GM12891 (cell line): ENCODE measurements around the gene TSHR.
"Not testable (repeated sequence)": the region's sequence is repeated elsewhere in the genome, so short reads cannot be mapped to it uniquely, and the experiment has no call there.

Experiments
- DNase-seq: peaks from one replicate; pipeline ENCODE4 v3.0.0; 2011; ENCODE audit warnings: low spot score; ENCODE audit not compliant: insufficient read length
- FAIRE-seq: peaks from 2 replicates; lab custom pipeline; 2011; peaks lifted over from hg19 to GRCh38; lab: Jason Lieb, UNC
- PAX5 ChIP-seq: IDR thresholded peaks from 2 replicates; pipeline ENCODE4 v1.6.1; 2011; ENCODE audit warnings: low read length, moderate library complexity, mild to moderate bottlenecking; ENCODE audit not compliant: insufficient read depth, severe bottlenecking
- POLR2A ChIP-seq: IDR thresholded peaks from 2 replicates; pipeline ENCODE4 v1.6.1; 2011; ENCODE audit warnings: low read depth, low read length, control low read depth
- POLR2AphosphoS5 ChIP-seq: IDR thresholded peaks from 2 replicates; pipeline ENCODE4 v1.6.1; 2011; ENCODE audit warnings: low read depth, low read length, control low read depth
- POU2F2 ChIP-seq: IDR thresholded peaks from 2 replicates; pipeline ENCODE4 v1.6.1; 2011; ENCODE audit warnings: low read depth, mild to moderate bottlenecking, control low read depth, low read length, moderate library complexity
- SPI1 ChIP-seq: IDR thresholded peaks from 2 replicates; pipeline ENCODE4 v1.6.1; 2011; ENCODE audit warnings: low read depth, low read length, control low read depth
- TAF1 ChIP-seq: IDR thresholded peaks from 2 replicates; pipeline ENCODE4 v1.6.1; 2011; ENCODE audit warnings: low read depth, low read length, control low read depth

The TSHR gene

DNA sequence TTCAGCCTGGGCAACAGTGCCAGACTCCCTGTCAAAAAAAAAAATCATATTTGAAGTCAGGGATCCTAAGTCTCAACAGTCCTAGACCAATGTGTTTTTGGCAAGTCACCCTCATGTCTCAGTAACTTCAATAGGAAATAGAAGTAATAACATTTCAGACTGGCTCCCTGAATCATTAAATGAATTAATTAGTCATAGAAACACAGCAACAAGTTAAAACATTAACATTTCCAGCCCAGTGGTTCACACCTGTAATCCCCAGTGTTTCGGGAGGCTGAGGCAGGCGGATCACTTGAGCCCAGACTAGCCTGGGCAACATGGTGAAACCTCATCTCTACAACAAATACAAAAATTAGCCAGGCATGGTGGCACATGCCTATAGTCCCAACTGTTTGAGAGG, 140.1 kb downstream of the TSHR start:
- no peak for FAIRE-seq
- no peak for DNase-seq
- TF ChIP-seq POLR2AphosphoS5 (no peak), TAF1 (no peak), POLR2A (no peak), PAX5 (no peak), POU2F2 (no peak), SPI1 (no peak)

DNA sequence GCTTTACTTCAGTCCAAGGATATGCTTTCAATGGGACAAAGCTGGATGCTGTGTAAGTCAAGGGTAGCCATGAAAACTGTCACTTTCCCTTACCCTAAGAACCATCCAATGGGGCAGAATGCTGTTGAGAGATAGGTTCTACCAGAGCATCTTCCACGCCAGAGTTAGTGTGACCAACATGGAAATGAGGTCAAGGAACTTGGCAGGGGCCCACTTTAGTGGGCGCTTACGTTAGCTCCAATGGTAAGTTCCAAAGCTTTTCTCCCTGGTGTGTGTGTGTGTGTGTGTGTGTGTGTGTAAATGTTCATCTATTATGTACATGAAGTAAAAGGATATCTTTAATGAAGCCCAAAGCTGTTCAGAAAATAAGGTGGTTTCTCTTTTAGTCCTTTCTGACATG, 141.2 kb downstream of the TSHR start:
- DNase-seq (no peak), FAIRE-seq (no peak)
- no peak for TF ChIP-seq POU2F2
- no peak for TF ChIP-seq POLR2AphosphoS5
- no peak for TF ChIP-seq POLR2A
- TF ChIP-seq SPI1, result no peak
- no peak for TF ChIP-seq TAF1
- TF ChIP-seq PAX5, result no peak

DNA sequence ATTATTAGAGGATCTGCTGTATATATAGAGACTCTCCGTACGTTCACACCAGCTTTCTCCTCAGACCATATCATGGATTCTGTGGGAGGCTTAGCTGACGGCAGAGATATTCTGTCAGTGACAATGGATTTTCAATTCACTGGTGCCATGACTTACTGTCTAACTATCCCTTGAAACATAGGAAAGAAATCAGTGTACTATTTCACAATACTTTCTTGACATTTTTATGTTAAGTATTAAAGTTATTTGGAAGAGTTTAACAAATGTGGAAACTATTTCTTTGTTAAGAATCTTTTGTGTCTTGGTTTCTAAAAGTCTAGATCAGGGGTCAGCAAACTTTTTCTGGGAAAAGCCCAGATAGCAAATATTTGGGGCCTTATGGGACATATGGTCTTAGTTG, 146.8 kb downstream of the TSHR start:
- TF ChIP-seq POLR2A (no peak), PAX5 (no peak), POU2F2 (no peak), POLR2AphosphoS5 (no peak), SPI1 (no peak), TAF1 (no peak)
- DNase-seq (no peak), FAIRE-seq (no peak)

DNA sequence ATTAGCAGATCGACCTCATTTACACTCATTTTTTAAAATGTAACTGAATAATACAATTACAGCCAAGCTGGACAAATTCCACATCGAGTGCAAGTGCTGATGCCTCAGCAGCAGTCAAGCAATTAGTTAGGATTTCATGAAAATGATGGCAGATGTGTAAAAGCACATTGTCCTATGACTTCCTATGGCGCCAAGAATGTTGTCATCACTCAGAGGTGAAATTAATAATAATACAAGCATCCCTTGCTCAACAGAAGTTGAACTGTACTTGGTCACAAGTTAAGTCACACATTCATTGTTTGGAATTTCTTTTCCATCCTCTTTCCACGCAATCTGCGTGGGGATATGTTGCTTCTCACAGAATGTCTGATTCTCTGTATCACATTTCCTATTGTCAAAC, 148.0 kb downstream of the TSHR start:
- no peak for FAIRE-seq
- TF ChIP-seq SPI1 (no peak), PAX5 (no peak), TAF1 (no peak), POLR2A (no peak), POLR2AphosphoS5 (no peak), POU2F2 (no peak)

DNA sequence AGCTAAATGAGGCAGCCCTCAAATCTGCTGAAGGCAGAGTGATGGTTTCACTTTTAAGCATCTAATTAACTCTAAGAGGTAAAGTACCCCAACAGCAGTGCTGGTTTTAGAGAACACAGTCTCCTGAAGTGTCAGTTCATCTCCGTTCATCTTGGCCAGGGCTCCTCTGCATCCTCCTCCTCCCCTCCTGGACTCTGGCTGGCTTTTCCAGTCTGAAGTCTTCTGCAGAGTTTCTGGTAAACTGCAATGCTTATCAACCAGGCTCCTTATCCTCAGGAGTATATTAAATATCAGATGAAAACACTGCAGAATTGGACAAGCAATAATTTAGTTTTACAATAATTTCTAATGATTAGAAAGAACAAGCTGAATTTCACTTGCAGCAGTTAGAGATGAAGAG, 150.0 kb downstream of the TSHR start:
- FAIRE-seq (no peak), DNase-seq (no peak)
- TF ChIP-seq POLR2AphosphoS5 (no peak), PAX5 (no peak), TAF1 (no peak), POU2F2 (no peak), POLR2A (no peak), SPI1 (no peak)

More for the DNA sequence above, 148.0 kb downstream of the TSHR start:
- DNase-seq, result no peak

DNA sequence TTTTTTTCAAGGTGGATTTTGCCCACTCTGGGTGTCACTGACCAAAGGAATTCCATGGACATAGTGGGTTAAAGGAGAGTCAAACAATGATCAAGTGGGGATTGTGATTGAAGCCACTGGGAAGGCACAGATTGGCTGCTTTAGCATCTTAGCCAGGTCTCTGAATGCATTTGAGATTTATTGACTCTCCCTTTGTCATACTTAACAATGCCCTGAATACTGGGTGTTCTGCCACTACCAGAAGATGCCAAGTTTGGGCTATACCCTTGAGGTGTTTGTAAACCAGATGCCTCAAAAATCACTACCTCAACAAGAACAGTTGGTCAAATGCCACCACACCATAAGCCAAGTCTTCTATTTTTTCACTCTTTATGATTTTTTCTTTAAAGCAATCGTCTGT, 150.5 kb downstream of the TSHR start:
- FAIRE-seq (no peak), DNase-seq (no peak)
- TF ChIP-seq TAF1 (no peak), PAX5 (no peak), POLR2AphosphoS5 (no peak), SPI1 (no peak), POU2F2 (no peak), POLR2A (no peak)

DNA sequence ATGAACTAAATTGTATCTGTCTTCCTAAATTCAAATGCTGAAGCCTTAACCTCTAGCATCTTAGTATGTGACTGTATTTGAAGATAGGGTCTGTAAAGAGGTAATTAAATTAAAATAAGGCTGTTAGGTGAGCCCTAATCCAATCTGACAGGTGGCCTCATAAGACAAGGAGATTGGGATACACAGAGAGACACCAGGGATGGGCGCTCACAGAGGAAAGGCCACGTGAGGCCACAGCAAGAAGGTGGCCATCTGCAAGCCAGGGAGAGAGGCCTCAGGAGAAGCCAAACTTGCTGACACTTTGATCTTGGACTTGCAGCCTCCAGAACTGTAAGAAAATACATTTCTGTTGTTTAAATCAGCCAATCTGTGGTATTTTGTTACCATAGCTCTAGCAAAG, 154.8 kb downstream of the TSHR start:
- TF ChIP-seq POLR2A (no peak), POLR2AphosphoS5 (no peak), TAF1 (no peak), SPI1 (no peak), POU2F2 (no peak), PAX5 (no peak)
- FAIRE-seq, result no peak
- no peak for DNase-seq

DNA sequence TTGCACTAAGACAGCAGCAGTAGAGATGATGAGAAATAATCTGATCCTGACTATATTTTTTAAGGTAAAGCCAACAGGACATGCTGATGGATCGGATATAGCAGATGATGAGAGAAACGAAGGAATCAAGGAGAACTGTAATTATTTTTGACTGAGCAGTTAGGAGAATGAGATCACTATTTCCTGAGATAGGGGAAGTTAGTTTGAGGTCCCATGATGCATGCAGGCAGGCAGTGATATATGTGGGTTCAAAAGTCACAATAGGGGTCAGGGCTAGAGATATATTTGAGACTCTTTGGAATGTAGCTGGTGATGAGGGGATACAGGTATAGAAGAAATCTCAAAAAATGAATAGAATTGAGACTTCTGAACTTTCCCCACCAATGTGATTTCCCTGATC, 157.8 kb downstream of the TSHR start:
- DNase-seq (no peak), FAIRE-seq (no peak)
- TF ChIP-seq TAF1 (no peak), SPI1 (no peak), POLR2AphosphoS5 (no peak), POLR2A (no peak), PAX5 (no peak), POU2F2 (no peak)

DNA sequence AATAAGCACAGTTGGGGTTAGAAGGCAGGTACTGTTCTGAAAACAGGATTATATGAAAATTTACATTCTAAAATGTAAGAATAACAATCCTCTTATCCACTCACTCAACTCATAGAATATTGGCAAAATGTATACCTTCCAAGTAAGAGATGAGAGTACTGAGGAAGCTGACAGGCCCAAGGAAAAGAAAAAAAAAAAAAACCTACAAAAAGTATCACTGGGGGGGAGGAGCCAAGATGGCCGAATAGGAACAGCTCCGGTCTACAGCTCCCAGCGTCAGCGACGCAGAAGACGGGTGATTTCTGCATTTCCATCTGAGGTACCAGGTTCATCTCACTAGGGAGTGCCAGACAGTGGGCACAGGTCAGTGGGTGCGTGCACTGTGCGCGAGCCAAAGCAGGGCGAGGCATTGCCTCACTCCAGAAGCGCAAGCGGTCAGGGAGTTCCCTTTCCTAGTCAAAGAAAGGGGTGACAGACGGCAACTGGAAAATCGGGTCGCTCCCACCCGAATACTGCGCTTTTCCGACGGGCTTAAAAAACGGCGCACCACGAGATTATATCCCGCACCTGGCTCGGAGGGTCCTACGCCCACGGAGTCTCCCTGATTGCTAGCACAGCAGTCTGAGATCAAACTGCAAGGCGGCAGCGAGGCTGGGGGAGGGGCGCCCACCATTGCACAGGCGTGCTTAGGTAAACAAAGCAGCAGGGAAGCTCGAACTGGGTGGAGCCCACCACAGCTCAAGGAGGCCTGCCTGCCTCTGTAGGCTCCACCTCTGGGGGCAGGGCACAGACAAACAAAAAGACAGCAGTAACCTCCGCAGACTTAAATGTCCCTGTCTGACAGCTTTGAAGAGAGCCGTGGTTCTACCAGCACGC, 158.8 kb downstream of the TSHR start:
- not testable (repeated sequence) for DNase-seq, FAIRE-seq

DNA sequence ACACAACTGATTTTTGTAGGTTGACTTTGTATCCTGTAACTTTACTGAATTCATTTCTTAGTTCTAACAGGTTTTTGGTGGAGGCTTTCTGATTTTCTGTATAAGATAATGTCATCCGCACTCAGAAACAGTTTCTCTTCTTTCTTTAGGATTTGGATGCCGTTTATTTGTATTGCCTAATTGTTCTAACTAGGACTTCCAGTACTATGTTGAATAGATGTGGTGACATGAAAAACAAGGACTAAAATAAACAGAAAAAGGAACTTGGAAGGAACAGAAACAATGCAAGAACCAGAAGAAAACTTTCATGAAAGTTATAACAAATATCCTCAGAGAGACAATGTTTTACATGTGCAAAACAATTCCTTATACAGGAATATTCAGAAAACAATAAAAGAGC, 165.1 kb downstream of the TSHR start:
- DNase-seq (no peak), FAIRE-seq (no peak)
- no peak for TF ChIP-seq POLR2A
- TF ChIP-seq POU2F2, result no peak
- no peak for TF ChIP-seq SPI1
- no peak for TF ChIP-seq PAX5
- TF ChIP-seq TAF1, result no peak
- no peak for TF ChIP-seq POLR2AphosphoS5

DNA sequence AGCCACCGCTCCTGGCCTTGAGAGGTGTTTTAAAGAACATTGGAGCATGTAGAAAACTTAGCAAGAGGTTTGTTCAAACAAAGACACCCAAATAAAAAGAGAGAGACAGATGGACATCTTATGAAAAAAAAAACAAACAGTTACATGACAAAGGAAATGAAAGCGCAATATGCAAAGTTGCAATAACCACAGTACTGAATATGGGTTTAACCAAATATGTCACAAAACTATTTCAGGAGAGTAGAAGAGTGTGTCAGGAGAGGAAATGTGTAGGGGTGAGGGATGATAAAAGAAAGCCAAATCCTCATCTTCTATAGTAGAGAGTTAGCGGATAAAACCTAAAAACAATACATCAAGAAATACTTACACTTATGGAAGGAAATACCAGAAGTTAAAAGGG, 166.9 kb downstream of the TSHR start:
- TF ChIP-seq POLR2A (no peak), POU2F2 (peak; percentile 84), SPI1 (peak; percentile 75), POLR2AphosphoS5 (no peak), PAX5 (no peak), TAF1 (no peak)
- FAIRE-seq (peak; percentile 87), DNase-seq (no peak)
